Stimulated activated CD8-positive, alpha-beta memory T cell treated with anti-CD3 and anti-CD28 coated beads, Interleukin-15, amount 100 ng/mL, for 24 hours (primary cell): ENCODE measurements around the gene IL22RA1.

Experiments
- DNase-seq: peaks from one replicate; pipeline ENCODE4 v3.0.0-alpha.2; 2020; ENCODE audit warnings: low read depth

Gene IL22RA1

DNA sequence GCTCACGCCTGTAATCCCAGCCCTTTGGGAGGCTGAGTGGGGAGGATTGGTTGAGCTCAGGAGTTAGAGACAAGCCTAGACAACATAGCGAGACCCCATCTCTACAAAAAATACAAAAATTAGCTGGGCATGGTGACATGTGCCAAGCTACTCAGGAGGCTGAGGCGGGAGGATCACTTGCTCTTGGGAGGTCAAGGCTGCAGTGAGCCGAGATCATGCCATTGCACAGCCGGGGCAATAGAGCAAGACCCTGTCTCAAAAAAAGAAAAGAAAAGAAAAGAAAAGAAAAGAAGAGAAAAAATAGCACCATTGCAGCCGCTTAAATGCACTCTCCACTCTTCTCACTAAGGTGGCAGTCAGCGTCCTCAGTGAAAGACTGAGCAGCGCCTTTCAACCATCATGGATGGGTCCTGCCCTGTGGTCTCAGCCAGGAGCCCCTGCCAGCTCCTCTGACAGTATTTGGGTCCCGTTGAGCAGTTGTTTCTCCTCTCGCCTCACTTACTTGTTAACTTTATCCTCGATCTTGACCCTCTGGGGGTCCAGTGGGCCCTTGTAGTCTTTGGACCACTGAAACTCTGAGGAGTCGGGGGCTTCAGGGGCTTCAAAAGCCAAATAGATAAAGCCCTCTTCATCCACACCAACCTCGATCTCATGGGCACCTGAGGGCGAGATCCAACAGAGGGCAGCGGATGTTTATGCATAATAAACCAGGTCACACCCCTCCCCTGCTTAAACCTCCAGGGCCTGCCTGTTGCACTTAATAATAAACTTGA lies 67.9 kb downstream of the IL22RA1 start:
- DNase-seq = no peak

DNA sequence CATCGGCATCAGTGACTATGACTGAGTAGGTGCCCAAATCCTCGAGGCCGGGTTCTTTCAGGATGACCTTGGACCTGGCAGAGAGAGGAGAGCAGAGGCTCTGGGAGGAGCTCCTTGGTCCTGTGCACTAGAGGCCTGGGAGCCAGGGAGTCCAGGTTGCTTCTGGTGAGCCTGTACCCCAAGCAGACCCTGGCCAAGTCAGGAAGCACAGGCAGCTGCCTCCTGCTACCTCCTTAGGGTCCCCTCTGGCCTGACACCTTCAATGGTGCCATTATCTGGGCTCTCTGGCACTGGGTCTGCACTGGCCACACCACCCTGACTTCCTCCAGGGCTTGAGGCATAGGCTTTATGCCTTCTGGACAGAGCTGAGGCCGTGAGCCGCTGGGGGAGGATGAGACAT lies 68.7 kb downstream of the IL22RA1 start:
- DNase-seq = no peak

DNA sequence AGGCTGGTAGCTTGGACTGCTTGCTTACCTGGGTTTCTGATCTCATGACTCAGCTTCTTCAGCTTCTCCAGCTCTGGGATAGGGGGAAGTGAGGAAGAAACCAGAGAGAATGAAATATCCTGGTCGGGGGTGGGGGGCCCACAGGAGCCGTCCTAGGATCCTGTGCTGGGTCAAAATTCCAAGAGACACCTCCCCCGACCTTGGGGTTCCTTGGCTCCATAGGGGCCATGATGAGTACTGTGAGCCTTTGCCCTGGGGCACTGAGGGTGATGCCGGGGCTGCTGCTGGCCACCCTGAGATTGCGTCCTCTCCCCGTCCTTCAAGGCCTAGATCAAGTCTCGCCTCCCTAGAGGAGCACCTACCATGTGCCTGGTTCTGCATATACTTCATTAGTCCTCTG lies 71.0 kb downstream of the IL22RA1 start:
- DNase-seq = no peak

DNA sequence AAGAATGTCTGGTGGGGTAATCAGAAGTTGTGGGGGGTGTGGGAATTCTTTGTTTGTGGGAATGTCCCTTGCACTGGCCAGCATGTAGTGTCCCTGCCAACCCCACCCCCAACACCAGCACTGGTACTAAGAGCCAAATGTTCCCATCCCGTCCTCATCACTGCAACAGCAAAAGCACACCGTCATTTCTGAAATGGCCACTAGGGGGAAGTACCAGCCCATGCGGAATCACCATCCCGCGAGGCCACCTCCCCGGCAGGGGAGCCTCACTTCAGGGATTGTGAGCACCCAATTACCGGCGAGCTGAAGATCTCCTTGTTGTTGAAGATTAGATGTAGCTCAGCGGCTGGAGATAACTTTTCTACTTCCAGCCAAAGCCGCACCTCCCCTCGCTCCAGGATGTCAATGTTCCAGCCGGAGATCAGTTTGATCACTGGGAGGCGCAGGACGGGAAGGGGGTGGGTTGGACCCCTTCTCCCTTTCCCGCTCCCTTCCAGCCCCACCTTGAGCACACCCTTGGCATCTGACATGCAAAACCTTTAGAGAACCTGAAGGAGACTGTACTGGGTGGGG lies 72.0 kb downstream of the IL22RA1 start:
- peak; percentile 51 for DNase-seq

DNA sequence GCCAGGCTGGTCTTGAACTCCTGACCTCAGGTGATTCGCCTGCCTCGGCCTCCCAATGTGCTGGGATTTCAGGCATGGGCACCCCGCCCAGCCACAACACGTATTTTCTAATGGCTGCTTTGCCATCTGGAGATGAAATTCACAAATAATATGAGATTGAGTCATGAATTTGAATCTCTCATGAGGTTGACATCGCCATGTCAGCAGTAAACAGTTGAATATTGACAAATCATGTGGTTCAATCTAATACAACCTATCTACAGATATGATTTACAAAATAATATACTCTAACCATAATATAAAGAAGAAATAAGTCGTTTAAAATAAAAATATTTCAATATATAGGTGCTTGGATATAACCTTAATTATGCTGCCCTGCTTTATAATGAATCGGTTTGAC lies 73.1 kb downstream of the IL22RA1 start:
- no peak for DNase-seq
